Coronary artery (tissue), 2 donors: ENCODE results near the gene ZNF550.
"Not testable (repeated sequence)": the region's sequence is repeated elsewhere in the genome, so short reads cannot be mapped to it uniquely, and the experiment has no call there.

Experiments
- DNase-seq: peaks from one replicate; pipeline ENCODE4 v3.0.0-alpha.2; 2017; ENCODE audit warnings: low spot score
- H3K27ac ChIP-seq, 2 donors: fragments of 200-600 bp; sonication (generic); one replicate each; pipeline ENCODE4 v1.5.1; 2016 to 2019
- H3K4me3 ChIP-seq: fragments of 200-600 bp; sonication (generic); 2 replicates; pipeline ENCODE4 v1.5.1; 2016; ENCODE audit warnings: mild to moderate bottlenecking, moderate library complexity
- CTCF ChIP-seq: fragments of 200-600 bp; sonication (generic); IDR thresholded peaks from one replicate; pipeline ENCODE4 v1.5.1; 2019; ENCODE audit warnings: antibody characterized with exemption

Gene ZNF550

GRCh38 chr19:57537953-57538547 lies 21.6 kb downstream of the ZNF550 start:
- TF ChIP-seq CTCF, result no peak
- DNase-seq, result no peak
- Histone ChIP-seq H3K4me3 (peak overlapping the region; percentile 41), H3K27ac (no peak overlapping the region)

- TF ChIP-seq CTCF, result no peak
- peak; percentile 93 for DNase-seq
- Histone ChIP-seq H3K4me3 (peak within 1 kb of the TSS; percentile 92), H3K27ac (peak within 1 kb of the TSS; percentile 72 to 87)
These were observed 32.4 kb downstream of the ZNF550 start, which contains the start of gene ZNF549 for GRCh38 chr19:57527136-57527881. Gene ZNF549, plus strand, starts transcription at chr19:57527356. Its CDS starts 218 bp downstream, at chr19:57527574.

- H3K27ac ChIP-seq, DNase-seq: not testable (repeated sequence)
These were observed 41.6 kb downstream of the ZNF550 start for GRCh38 chr19:57518021-57518420.

GRCh38 chr19:57515255-57515654 lies 44.4 kb downstream of the ZNF550 start:
- Histone ChIP-seq H3K27ac (no peak overlapping the region), H3K4me3 (no peak overlapping the region)
- TF ChIP-seq CTCF, result no peak
- DNase-seq, result no peak

More at GRCh38 chr19:57518021-57518420, 41.6 kb downstream of the ZNF550 start:
- not testable (repeated sequence) for H3K4me3 ChIP-seq

- Histone ChIP-seq H3K4me3 (peak overlapping the region; percentile 17), H3K27ac (no peak overlapping the region)
- no peak for TF ChIP-seq CTCF
- no peak for DNase-seq
These were observed 46.8 kb downstream of the ZNF550 start for GRCh38 chr19:57512845-57513244.

GRCh38 chr19:57511484-57511883 lies 48.2 kb downstream of the ZNF550 start:
- no peak overlapping the region for H3K4me3 ChIP-seq
- DNase-seq, result no peak
- TF ChIP-seq CTCF, result no peak
- no peak overlapping the region for H3K27ac ChIP-seq

- TF ChIP-seq CTCF, result no peak
- DNase-seq, result no peak
- H3K27ac ChIP-seq, result no peak overlapping the region
- H3K4me3 ChIP-seq, result no peak overlapping the region
These were observed 53.5 kb downstream of the ZNF550 start for GRCh38 chr19:57506163-57506562.

GRCh38 chr19:57500400-57500799 lies 59.3 kb downstream of the ZNF550 start:
- DNase-seq, H3K27ac ChIP-seq: not testable (repeated sequence)
- H3K4me3 ChIP-seq, result peak overlapping the region; percentile 82

GRCh38 chr19:57499680-57500395 lies 59.8 kb downstream of the ZNF550 start, which contains the start of gene ZNF773:
Gene ZNF773, plus strand, starts transcription at chr19:57499938. Its CDS starts 143 bp downstream, at chr19:57500081.
- peak; percentile 91 for DNase-seq
- Histone ChIP-seq H3K4me3 (peak within 1 kb of the TSS; percentile 82), H3K27ac (peak within 1 kb of the TSS; percentile 80 to 84)

- peak overlapping the region; percentile 82 for H3K4me3 ChIP-seq
- H3K27ac ChIP-seq, DNase-seq: not testable (repeated sequence)
These were observed 60.4 kb downstream of the ZNF550 start for GRCh38 chr19:57499332-57499679.

- not testable (repeated sequence) for H3K27ac ChIP-seq, DNase-seq
- H3K4me3 ChIP-seq, result peak overlapping the region; percentile 46
These were observed 71.4 kb downstream of the ZNF550 start for GRCh38 chr19:57488299-57488644.
